HEK293 (cell line): ENCODE results near the gene ZNF200.

Experiments used
- EGR2 ChIP-seq: fragments of 450-650 bp; formaldehyde crosslinking; IDR thresholded peaks from 2 replicates; pipeline ENCODE4 v1.5.1; 2016; ENCODE audit warnings: low read depth, missing biosample characterization, missing genetic modification characterization
- REPIN1 ChIP-seq: fragments of 450-650 bp; formaldehyde crosslinking; IDR thresholded peaks from 2 replicates; pipeline ENCODE4 v1.5.1; 2017; ENCODE audit warnings: missing biosample characterization, missing genetic modification characterization, low read depth
- SP2 ChIP-seq: fragments of 450-650 bp; formaldehyde crosslinking; IDR thresholded peaks from 2 replicates; pipeline ENCODE4 v1.5.1; 2016; ENCODE audit warnings: missing biosample characterization, missing genetic modification characterization
- TCF7L2 ChIP-seq: IDR thresholded peaks from 2 replicates; pipeline ENCODE4 v1.6.1; 2011; ENCODE audit warnings: low read depth, mild to moderate bottlenecking, inconsistent platforms, low read length, moderate library complexity, borderline replicate concordance
- TSHZ1 ChIP-seq: fragments of 450-650 bp; formaldehyde crosslinking; IDR thresholded peaks from 2 replicates; pipeline ENCODE4 v1.5.1; 2016; ENCODE audit warnings: missing biosample characterization, missing genetic modification characterization, borderline replicate concordance
- ZBTB48 ChIP-seq: fragments of 450-650 bp; formaldehyde crosslinking; IDR thresholded peaks from 2 replicates; pipeline ENCODE4 v1.5.1; 2016; ENCODE audit warnings: missing biosample characterization, missing genetic modification characterization
- ZBTB49 ChIP-seq: fragments of 450-650 bp; formaldehyde crosslinking; IDR thresholded peaks from 2 replicates; pipeline ENCODE4 v1.5.1; 2016; ENCODE audit warnings: missing biosample characterization, missing genetic modification characterization, low read depth
- ZBTB6 ChIP-seq: fragments of 450-650 bp; formaldehyde crosslinking; IDR thresholded peaks from 2 replicates; pipeline ENCODE4 v1.5.1; 2017; ENCODE audit warnings: missing biosample characterization, missing genetic modification characterization
- ZEB2 ChIP-seq: fragments of 450-650 bp; formaldehyde crosslinking; IDR thresholded peaks from 2 replicates; pipeline ENCODE4 v1.5.1; 2016; ENCODE audit warnings: missing biosample characterization, missing genetic modification characterization
- ZFP41 ChIP-seq: fragments of 450-650 bp; formaldehyde crosslinking; IDR thresholded peaks from 2 replicates; pipeline ENCODE4 v1.5.1; 2016; ENCODE audit warnings: missing biosample characterization, missing genetic modification characterization, borderline replicate concordance
- ZNF138 ChIP-seq: fragments of 450-650 bp; formaldehyde crosslinking; IDR thresholded peaks from 2 replicates; pipeline ENCODE4 v1.5.1; 2016; ENCODE audit warnings: missing biosample characterization, missing genetic modification characterization, borderline replicate concordance
- ZNF221 ChIP-seq: fragments of 450-650 bp; formaldehyde crosslinking; IDR thresholded peaks from 2 replicates; pipeline ENCODE4 v1.5.1; 2017; ENCODE audit warnings: missing biosample characterization, missing genetic modification characterization, borderline replicate concordance
- ZNF335 ChIP-seq: fragments of 450-650 bp; formaldehyde crosslinking; conservative IDR thresholded peaks from 2 replicates; pipeline ENCODE4 v1.5.1; 2016; ENCODE audit warnings: missing biosample characterization, missing genetic modification characterization
- ZNF350 ChIP-seq: fragments of 450-650 bp; formaldehyde crosslinking; IDR thresholded peaks from 2 replicates; pipeline ENCODE4 v1.5.0; 2017; ENCODE audit warnings: missing biosample characterization, mild to moderate bottlenecking, missing genetic modification characterization
- ZNF394 ChIP-seq: fragments of 450-650 bp; formaldehyde crosslinking; IDR thresholded peaks from 2 replicates; pipeline ENCODE4 v1.5.1; 2016; ENCODE audit warnings: missing biosample characterization, missing genetic modification characterization, mild to moderate bottlenecking, moderate library complexity, borderline replicate concordance
- ZNF473 ChIP-seq: fragments of 450-650 bp; formaldehyde crosslinking; IDR thresholded peaks from 2 replicates; pipeline ENCODE4 v1.5.1; 2017; ENCODE audit warnings: missing biosample characterization, missing genetic modification characterization
- ZNF488 ChIP-seq: fragments of 450-650 bp; formaldehyde crosslinking; IDR thresholded peaks from 2 replicates; pipeline ENCODE4 v1.5.1; 2016; ENCODE audit warnings: missing biosample characterization, missing genetic modification characterization
- ZNF510 ChIP-seq: fragments of 450-650 bp; formaldehyde crosslinking; IDR thresholded peaks from 2 replicates; pipeline ENCODE4 v1.5.1; 2018; ENCODE audit warnings: mild to moderate bottlenecking, missing genetic modification characterization, missing biosample characterization; ENCODE audit not compliant: insufficient replicate concordance
- ZNF514 ChIP-seq: fragments of 450-650 bp; formaldehyde crosslinking; IDR thresholded peaks from 2 replicates; pipeline ENCODE4 v1.5.1; 2016; ENCODE audit warnings: missing biosample characterization, missing genetic modification characterization
- ZNF621 ChIP-seq: fragments of 450-650 bp; formaldehyde crosslinking; IDR thresholded peaks from 2 replicates; pipeline ENCODE4 v1.5.1; 2017; ENCODE audit warnings: missing biosample characterization, missing genetic modification characterization
- ZNF623 ChIP-seq: fragments of 450-650 bp; formaldehyde crosslinking; IDR thresholded peaks from 2 replicates; pipeline ENCODE4 v1.5.1; 2016; ENCODE audit warnings: missing biosample characterization, missing genetic modification characterization
- ZNF677 ChIP-seq: fragments of 450-650 bp; IDR thresholded peaks from 2 replicates; pipeline ENCODE4 v1.5.0; 2018; ENCODE audit warnings: missing biosample characterization, mild to moderate bottlenecking, missing genetic modification characterization, moderate library complexity
- ZNF792 ChIP-seq: fragments of 450-650 bp; formaldehyde crosslinking; IDR thresholded peaks from 2 replicates; pipeline ENCODE4 v1.5.1; 2016; ENCODE audit warnings: missing biosample characterization, missing genetic modification characterization
- ZSCAN16 ChIP-seq: fragments of 450-650 bp; formaldehyde crosslinking; IDR thresholded peaks from 2 replicates; pipeline ENCODE4 v1.5.1; 2016; ENCODE audit warnings: missing biosample characterization, missing genetic modification characterization
- TF ChIP-seq, protein P1 (sequence below): fragments of 450-650 bp; formaldehyde crosslinking; IDR thresholded peaks from 2 replicates; pipeline ENCODE4 v1.5.1; 2016; ENCODE audit warnings: missing biosample characterization, missing genetic modification characterization
- TF ChIP-seq, protein P2 (sequence below): fragments of 450-650 bp; formaldehyde crosslinking; IDR thresholded peaks from 2 replicates; pipeline ENCODE4 v1.5.1; 2016; ENCODE audit warnings: missing biosample characterization, missing genetic modification characterization
- TF ChIP-seq, protein P3 (sequence below): fragments of 450-650 bp; formaldehyde crosslinking; IDR thresholded peaks from 2 replicates; pipeline ENCODE4 v1.5.1; 2016; ENCODE audit warnings: missing biosample characterization, missing genetic modification characterization

ZNF200 gene

GRCh38 chr16:3234857-3235561, at the start of gene ZNF200 (continued):
- TF ChIP-seq EGR2 = no peak
- no peak for TF ChIP-seq TSHZ1
- TF ChIP-seq ZNF621 (tag by site-specific recombination) = no peak
- peak; percentile 77 for TF ChIP-seq ZBTB6 (tag by site-specific recombination)
- no peak for TF ChIP-seq ZNF488 (tag by site-specific recombination)
- TF ChIP-seq ZNF394 (tag by site-specific recombination) = peak; percentile 37; the same call in 1 of the 2 replicates
- TF ChIP-seq ZNF510 (tag by site-specific recombination) = no peak
- no peak for TF ChIP-seq ZNF514 (tag by site-specific recombination)
- TF ChIP-seq, protein P1, sequence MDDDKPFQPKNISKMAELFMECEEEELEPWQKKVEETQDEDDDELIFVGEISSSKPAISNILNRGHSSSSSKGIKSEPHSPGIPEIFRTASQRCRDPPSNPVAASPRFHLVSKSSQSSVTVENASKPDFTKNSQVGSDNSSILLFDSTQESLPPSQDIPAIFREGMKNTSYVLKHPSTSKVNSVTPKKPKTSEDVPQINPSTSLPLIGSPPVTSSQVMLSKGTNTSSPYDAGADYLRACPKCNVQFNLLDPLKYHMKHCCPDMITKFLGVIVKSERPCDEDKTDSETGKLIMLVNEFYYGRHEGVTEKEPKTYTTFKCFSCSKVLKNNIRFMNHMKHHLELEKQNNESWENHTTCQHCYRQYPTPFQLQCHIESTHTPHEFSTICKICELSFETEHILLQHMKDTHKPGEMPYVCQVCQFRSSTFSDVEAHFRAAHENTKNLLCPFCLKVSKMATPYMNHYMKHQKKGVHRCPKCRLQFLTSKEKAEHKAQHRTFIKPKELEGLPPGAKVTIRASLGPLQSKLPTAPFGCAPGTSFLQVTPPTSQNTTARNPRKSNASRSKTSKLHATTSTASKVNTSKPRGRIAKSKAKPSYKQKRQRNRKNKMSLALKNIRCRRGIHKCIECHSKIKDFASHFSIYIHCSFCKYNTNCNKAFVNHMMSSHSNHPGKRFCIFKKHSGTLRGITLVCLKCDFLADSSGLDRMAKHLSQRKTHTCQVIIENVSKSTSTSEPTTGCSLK (tag by site-specific recombination) = no peak
- no peak for TF ChIP-seq ZNF623 (tag by site-specific recombination)
- no peak for TF ChIP-seq ZNF792 (tag by site-specific recombination)
- TF ChIP-seq ZNF350 (tag by site-specific recombination) = no peak
- TF ChIP-seq SP2 (tag by site-specific recombination) = peak; percentile 89
- TF ChIP-seq, protein P2, sequence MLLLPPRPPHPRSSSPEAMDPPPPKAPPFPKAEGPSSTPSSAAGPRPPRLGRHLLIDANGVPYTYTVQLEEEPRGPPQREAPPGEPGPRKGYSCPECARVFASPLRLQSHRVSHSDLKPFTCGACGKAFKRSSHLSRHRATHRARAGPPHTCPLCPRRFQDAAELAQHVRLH (tag by site-specific recombination) = peak; percentile 85
- TF ChIP-seq, protein P3, sequence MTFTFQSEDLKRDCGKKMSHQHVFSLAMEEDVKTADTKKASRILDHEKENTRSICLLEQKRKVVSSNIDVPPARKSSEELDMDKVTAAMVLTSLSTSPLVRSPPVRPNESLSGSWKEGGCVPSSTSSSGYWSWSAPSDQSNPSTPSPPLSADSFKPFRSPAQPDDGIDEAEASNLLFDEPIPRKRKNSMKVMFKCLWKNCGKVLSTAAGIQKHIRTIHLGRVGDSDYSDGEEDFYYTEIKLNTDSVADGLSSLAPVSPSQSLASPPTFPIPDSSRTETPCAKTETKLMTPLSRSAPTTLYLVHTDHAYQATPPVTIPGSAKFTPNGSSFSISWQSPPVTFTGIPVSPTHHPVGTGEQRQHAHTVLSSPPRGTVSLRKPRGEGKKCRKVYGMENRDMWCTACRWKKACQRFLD (tag by site-specific recombination) = 0 out of 2 replicates have a peak, but pooled peaks have one; percentile 25
- TF ChIP-seq ZBTB48 (tag by site-specific recombination) = peak; percentile 73; the same call in 1 of the 2 replicates
- no peak for TF ChIP-seq ZNF221 (tag by site-specific recombination)
- TF ChIP-seq ZNF335 (tag by site-specific recombination) = peak; percentile 99
- TF ChIP-seq TCF7L2 = no peak
- no peak for TF ChIP-seq ZNF473 (tag by site-specific recombination)
- TF ChIP-seq REPIN1 = no peak
- peak; percentile 98 for TF ChIP-seq ZEB2 (tag by site-specific recombination)
- TF ChIP-seq ZBTB49 (tag by site-specific recombination) = no peak
- TF ChIP-seq ZSCAN16 (tag by site-specific recombination) = no peak
- TF ChIP-seq ZFP41 = no peak
- no peak for TF ChIP-seq ZNF677 (tag by site-specific recombination)
- TF ChIP-seq ZNF138 (tag by site-specific recombination) = no peak
